Measurements from ENCODE around the gene WDFY2.

The WDFY2 gene

DNA sequence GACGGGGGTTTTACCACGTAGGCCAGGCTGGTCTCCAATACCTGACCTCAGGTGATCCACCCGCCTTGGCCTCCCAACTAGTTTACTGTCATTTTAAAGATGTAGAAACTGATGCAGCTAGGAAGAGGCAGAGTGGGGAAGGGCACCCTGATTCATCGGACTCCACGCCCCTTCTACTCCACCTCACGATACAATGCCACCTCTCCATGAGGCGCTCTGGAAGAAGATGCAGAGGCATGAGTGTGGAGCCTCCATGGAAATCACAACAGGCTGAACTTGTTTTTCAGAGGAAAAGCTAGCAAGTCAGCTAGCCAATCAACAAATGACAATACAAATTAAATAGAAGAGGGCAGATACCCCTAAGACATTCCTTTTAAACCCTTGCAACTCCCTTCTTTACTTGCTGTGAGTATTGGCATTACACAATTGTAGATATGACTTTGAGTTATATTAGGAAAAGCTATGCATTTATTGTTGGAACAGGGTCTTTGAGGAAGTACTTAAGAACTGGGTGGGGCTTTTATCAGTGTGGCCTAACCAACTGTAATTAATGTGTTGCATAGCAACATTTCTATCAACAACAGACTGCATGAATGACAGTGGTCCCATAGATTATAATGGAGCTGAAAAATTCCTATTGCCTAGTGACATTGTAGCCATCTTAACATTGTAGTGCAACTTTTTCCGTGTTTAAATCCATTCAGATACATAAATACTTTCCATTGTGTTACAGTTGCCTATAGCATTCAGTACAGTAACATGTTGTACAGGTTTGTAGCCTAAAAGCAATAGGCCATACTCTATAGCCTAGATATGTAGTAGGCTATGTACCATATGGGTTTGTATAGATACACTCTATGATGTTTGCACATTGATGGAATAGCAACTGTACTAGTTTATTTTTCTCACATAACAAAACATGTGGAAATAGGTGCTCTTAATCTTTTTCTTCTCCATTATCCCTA lies 17.6 kb downstream of the WDFY2 start:
- DNase-seq (ENCODE audit: low read depth) = no peak

DNA sequence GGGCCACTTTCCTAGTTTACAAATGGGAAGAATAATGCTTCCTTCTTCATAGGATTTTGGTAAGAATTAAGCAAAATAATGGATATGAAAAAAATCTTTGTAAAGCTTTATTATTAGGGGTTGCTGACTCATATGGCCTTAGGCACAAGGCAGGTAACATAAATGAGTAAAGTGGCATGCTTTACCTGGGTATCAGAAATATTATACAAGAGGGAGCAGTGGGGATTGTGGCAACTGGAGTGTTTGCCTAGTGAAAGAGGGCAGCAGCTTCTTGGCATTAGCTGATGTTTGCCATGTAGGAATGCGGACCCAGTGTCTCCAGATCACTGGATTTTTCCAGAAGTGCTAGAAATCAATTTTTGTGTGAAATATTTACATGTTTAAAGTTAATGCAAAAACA lies 19.5 kb downstream of the WDFY2 start:
- no peak for DNase-seq (ENCODE audit: low read depth)

DNA sequence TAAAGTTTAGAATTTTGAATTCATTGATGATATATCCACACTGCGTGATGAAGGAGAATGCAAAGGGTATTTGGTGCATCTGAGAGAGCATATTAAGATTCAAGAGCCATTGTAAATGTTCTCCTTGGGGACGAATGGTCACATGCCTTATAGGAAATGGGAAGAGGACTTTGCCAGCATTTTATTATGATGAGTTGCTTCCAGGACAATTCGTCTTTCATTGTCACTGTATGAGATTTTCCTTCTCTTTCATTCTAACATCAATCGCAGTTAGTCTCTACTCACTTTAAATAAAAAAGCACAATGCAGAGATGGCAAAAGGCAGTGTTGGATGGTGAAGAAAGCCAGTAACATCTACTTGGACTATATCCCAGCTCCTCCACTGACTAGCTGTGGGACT lies 21.4 kb downstream of the WDFY2 start:
- no peak for DNase-seq (ENCODE audit: low read depth)

DNA sequence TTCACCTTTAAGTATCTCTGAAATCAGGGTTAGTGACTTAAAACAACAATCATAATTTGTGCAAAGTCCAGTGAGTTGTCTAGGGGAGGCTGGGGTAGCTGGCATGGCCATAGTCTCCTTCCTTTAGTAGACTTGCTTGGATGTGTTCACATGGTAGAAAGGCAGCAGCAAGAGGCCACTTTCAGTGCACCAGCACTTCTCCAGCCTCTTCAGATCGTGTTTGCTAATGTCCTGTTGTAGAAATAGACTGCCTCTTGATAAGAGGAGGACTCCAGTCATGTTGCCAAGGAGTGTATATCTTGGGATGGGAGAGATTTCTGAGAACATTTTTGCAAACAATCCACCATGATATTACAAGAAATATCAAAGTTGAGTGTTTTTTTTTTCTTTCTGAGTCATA lies 22.9 kb downstream of the WDFY2 start:
- DNase-seq (ENCODE audit: low read depth) = no peak

DNA sequence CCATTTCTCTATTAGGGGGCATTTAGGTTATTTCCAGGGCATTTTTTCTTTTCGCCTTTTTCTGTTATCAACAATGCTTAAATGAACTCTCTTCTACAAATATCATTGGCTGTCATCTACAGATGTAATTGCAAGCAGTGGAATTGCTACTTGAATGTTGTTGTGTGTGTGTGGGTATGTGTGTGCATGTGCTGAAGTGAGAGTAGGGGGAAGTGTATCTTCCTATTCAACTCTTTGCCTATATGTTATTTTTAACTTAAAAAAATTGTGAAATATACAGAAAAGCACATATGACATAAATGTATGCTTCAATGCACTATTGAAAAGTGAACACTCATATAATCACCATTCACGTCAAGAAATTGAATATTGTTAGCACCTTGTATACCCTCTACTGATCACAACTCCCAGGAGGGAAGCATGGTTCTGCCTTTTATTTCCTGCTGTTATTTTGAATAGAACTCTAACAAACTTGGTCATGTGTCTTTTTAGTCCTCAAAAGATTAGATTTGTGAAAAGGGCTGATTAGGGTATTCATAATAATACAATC lies 24.7 kb downstream of the WDFY2 start:
- no peak for DNase-seq (ENCODE audit: low read depth)

DNA sequence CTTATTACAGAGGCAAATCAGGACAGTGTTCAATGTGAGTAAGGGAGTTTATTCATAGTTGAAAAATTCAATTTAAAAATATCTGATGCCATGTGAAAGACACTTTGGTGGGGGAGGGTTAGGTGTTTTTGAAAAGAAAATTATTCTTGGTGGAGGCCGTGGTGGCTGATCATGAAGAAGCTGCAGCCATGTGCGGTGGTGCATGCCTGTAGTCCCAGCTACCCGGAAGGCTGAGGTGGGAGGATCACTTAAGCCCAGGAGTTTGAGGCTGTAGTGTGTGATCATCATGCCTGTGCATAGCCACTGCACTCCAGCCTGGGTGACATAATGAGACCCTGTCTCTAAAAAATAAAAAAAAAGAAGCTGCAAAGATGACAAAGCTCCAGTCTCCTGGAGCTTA lies 28.6 kb downstream of the WDFY2 start:
- no peak for DNase-seq (ENCODE audit: low read depth)

DNA sequence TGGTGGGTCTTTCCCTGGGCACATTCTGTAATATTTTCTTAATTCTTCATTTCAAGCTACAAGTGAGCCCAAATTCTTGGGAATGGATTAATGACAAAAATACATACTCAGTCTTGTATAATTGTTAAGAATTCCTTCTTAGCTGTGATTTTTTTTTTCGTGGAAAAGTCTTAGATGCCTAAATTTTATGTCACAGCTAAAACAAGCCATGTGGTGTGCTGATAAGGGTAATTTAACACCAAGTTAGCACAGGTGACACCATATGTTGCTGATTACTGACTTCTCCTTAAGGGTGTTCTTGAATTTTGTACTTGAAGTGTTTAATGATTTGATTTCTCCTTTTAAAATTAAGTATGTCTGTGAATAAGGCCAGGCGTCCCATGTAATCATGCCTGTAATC lies 29.3 kb downstream of the WDFY2 start:
- no peak for DNase-seq (ENCODE audit: low read depth)

DNA sequence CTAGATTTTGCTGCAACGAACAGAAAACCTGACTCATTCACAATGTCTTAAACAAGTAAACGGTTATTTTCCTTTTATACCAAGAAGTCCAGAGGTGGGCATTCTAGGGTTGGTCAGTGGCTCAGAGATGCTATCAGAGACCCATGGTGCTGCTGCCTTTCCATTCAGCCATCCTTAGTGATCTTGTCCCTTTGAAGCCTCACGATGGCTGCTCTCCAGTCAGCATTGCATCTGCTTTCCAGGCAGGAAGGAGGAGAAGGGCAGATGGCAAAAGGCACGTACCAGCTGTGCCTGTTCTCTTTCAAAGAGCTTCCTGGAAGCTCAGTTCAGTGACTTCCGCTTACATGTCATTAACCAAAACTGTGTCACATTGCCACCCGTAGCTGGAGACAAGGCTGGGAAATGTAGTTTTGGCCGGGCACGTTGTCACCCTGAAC lies 30.1 kb downstream of the WDFY2 start:
- DNase-seq (ENCODE audit: low read depth) = peak; percentile 20

DNA sequence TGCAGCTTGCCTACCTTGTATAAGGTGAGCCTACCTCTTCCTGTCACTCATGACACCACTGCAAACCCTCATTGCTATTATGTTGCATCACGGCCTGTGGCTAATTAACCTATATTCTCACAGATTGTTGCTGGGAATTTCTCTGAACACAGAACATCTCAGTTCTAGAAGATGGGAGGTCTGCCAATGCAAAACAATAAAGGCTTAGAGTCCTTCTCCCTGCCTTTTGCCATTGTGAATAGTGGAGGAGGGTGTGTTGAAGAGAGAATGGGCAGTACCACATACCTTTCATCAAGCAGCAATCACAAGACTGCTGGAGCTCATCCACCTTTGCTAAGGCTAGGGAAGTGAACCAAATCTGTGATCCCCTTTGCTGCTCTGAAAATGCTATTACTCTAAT lies 34.4 kb downstream of the WDFY2 start:
- no peak for DNase-seq (ENCODE audit: low read depth)

DNA sequence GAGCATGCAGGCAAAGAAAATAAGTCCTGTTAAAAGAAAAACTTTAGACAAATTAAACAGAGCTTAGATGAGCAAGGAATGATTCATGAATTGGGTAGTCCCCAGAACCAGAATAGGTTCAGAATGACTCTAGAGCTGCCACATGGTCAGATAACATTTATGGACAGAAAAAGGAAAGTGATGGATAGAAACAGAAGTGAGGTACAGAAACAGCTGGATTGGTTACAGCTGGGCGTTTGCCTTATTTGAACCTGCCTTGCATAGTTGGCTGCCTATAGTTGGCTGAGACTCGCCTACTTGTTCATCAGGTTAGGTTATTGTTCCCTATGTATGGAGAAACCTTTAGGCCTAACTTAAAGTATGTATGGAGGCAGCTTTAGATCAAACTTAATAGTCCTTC lies 35.4 kb downstream of the WDFY2 start:
- no peak for DNase-seq (ENCODE audit: low read depth)

DNA sequence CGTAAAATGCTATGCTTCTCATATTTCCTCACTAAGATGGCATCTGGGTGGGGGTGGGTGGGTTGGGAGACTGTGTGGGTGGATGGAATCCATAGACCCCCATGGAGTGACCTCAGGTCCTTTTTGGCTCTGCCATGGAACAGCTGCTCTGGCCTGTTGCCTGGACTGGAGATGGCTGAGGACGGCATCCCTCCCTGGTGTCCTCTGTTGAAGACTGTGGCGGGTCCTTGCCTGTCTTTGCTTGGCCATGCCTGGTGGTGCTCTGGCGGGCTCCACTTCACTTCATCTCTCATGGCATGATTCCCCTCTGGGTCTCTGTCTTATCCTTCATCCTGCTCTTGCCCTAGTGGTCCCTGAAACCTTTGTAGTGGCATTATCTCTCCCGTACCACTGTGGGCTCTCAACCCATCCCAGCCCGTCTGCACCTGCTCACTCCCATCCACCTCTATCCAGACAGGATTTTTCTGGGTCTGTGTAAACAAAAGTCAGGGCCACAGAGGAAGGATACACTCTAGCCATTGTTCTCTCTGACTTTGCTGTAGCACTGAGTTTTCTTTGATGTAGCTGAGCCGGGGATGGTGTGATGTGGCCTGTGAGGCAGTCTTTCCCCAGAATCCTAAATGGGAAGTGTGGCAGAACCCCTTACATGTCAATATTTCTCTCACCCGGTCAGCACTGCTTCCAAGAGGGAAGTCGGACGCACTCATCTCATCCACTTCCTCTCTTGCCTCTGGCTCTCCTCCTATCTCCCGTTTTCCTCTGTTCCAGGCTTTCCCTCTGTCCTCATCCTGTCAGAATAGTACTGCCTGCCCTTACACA lies 36.1 kb downstream of the WDFY2 start:
- DNase-seq (ENCODE audit: low read depth) = no peak

DNA sequence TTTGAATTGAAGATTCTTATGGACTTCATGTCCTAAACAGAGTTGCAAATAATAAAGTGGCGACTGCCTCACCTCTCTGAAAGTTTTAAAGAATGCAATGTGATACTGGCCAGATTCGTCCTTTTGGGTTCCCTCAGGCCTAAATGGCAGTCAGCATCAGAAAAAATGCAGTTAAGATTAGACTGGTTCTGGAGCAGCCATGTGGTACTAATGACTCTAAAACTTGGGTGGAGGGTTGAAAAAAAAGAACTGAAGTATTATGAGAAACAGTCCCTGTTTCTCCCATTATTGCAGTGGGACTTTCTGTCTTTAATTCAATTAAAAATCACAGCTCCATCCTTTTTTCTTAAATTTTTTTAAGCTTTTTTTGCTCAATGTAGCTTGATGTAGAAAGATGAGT lies 37.3 kb downstream of the WDFY2 start:
- no peak for DNase-seq (ENCODE audit: low read depth)

DNA sequence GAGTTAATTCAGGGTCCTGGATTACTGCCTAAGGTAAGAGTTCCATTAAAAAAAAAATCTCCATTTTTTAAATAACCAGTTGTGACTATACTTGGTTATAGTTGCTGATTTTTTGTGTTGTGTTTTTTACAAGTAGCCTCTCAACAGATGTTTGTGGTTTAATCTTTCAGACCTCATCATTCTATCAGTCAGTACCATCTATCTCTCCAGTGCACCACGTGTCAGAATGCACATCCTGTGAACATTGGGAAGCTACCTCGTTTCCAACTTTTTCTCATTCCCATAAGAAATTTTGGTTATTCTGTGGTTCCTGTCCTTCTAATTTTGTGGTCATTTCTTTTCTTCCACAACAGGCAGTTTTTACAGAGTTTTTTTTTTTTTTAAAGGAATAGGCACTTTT lies 39.2 kb downstream of the WDFY2 start:
- DNase-seq (ENCODE audit: low read depth) = no peak

DNA sequence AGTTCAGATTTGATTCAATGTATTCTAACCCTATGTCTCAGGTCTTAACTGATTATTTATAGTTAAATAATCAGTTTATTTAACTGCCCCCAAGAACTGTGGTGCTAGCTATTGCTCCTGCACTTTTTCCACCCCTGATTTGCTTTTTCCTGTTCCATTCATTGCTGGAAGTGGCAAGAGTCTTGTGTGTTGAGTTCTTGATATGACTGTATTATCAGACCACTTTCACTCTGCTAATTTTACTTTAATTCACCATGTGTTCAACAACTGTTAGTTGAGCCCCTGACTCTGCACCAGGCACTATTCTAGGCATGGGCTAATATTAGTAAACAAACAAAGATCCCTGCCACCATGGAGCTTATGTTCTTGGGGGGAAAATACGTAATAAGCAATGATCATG lies 39.9 kb downstream of the WDFY2 start:
- no peak for DNase-seq (ENCODE audit: low read depth)

DNA sequence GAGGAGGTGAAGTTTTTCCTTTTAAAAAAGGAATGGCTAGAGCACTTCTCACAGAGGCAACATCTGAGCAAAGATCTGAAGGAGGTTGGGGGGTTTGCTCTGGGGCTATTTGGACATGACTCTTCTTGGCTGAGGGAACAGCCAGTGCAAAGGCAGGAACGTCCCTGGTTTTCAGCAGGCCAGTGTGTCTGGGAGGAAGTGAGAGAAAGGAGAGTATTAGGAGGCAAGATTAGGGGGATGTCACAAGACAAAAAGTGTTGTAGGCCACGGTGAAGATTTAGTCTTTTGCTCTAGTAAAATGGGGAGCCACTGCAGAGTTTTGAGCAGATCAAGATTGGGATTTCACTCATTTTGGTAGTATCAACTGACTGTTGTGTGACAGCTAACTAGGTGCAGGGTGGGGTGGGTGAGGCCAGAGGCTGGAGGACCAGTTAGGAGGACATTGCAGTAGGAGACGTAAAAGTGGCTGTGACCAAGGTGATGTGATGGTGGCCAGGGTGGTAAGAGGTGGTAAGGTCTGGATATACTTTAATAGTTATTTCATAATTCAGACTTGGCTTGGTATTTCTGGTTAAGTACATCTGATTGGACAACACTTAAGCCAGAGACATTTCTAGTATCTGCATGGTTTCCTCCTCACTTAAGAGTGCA lies 40.6 kb downstream of the WDFY2 start:
- no peak for DNase-seq (ENCODE audit: low read depth)

DNA sequence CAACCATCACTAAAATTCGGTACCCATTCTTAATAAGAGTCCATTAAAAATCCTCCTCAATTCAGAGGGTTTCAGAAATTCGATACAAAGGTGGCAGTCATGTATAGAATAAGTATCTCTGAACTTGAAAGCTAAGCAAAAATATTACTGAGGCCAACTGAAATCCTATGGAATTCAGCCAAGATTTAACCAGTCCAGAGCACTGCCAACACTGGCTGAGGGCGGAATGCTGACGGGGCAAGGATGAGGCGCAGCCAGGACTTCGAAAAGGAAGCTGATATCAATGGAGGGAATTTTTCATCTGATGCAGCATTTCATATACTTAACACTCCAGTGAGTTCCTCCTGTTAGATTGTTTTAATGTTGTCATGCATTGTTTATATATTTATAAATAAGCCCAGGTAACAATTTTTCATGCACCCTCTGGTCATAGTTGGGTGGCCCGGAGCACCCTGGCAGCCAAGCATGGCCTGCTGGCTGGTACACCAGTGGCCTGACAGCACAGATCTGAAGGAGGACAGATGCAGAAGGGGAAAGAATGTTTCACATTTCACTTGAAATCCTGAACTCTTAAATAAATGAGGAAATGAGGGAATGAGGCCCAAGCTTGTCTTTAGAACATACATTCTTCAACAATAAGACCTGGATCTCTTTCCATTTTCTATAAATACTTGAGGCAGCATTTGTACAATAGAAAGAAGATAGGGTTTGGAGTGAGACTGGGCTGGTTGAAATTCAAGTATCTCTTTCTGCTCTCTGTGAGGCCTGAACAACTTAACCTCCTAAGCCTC lies 41.5 kb downstream of the WDFY2 start:
- DNase-seq (ENCODE audit: low read depth) = no peak

DNA sequence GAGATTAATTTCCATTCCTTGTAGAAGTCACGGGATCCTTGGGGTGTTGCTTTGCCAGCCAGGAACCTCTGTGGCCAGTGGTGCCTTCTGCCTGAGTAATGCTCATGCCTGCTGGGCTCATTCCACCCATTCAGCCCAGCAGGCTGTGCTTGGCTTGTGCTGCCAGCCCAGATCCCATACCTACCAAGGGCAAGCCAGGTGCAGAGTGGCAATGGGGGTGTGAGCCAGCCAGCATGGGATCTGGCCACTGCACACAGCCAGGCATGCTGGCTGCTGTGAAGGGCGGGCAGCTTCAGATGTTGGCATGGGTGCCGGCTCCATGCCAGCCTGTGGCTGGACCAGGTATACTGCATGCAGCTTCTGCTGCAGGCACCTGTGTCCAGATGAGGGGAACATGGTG lies 42.5 kb downstream of the WDFY2 start:
- DNase-seq (ENCODE audit: low read depth) = no peak

DNA sequence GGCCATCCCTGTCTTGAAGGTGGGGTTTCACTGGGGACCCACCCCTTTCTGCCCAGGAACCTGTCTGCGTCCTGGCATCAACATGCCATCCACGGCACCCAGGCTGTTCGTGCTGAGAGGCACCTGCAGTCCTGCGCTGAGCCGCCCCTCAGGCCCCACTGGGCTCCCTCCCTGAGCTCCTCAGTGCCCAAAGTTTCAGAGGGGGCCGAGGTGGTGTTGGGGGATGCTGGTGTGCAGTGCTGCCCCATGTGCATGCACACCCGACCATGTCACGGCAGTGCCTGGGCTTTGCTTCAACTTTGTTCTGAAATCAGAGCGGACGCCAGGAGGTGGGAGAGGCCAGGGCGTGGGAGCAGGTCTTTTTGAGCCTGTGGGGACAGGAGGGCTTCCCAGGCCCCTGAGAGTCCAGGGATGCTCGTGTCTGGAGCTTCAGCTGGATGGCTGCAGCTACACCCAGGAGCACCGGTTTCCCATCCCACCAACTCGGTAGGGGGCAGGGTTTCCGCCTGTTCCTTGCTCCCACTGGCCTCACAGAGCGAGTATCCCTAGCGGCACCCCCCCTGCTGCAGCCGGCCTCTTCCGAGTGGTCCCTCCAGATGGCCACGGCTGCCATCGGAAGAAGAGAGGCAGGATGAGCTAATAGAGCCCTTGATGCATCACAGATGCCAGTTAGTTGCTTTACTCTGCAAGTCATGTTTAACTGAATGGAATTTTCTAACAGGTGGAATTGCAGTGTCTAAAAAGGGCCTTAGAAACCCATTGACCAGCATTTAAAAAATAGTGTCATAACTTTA lies 44.0 kb downstream of the WDFY2 start:
- no peak for DNase-seq (ENCODE audit: low read depth)

DNA sequence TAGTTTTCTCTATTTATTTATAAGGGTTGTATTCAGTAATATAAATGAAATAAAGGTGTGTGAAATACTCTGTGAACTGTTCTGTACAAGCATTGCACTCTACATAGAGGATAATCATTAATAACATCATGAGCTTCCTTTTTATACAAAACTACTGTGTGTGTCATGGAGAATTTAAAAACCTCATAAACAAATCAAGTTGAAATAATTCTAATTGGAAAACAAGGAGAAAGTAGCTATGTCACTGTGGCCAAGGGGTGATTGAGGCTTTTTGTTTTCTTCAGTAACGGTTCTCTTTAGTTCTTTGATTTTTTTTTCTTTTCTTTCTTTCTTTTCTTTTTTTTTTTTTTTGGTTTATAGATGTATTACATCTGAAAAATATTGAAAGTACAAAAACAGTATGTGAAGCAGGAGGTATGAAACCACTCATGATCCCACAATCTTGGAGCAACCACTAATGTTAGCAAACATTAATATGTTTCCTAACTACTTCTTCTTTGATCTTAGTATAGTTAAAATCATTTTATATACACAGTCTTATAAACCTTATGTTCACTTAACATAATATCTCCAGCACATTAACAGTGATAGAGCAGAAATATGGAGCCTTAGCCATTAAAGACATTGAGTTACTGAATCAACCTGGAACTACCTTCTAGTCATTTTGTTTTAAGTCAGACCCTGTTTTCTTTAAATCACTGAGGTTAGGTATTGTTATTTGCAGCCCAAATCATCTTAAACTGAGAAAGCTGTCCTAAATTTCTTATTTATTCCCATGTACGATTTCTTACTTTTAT lies 45.4 kb downstream of the WDFY2 start:
- no peak for DNase-seq (ENCODE audit: low read depth)

DNA sequence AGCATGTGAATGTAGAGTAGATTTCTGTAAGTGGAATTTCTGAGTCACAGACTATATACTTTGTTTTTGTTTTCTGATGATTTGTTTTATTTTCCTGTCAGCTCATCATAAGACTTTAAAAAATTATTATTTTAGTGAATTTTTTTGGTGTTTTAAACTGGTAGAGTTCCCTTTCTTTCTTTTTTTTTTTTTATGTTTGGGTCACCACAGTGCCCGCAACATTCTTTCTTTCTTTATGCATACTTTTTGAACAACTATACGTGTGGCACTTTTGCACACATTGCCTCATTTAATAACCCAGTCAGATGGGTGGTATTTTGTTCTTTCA lies 46.0 kb downstream of the WDFY2 start:
- DNase-seq (ENCODE audit: low read depth) = no peak

Data from activated T-cell treated with anti-CD3 and anti-CD28 coated beads for 1 hour (primary cell).